Stimulated activated CD4-positive, alpha-beta T cell treated with anti-CD3 and anti-CD28 coated beads, TNF-alpha, amount 100 ng/mL, for 48 hours (primary cell): ENCODE results near the gene ZNF695.
A peak's percentile ranks its signal among the peaks of the same experiment; 100 is the strongest.
"Not testable (repeated sequence)": the region's sequence is repeated elsewhere in the genome, so short reads cannot be mapped to it uniquely, and the experiment has no call there.

ENCODE experiments used
- DNase-seq, 3 donors: peaks; one replicate each; pipeline ENCODE4 v3.0.0-alpha.2; 2020; ENCODE audit warnings: low read depth in 3 of 3

The ZNF695 gene

DNA sequence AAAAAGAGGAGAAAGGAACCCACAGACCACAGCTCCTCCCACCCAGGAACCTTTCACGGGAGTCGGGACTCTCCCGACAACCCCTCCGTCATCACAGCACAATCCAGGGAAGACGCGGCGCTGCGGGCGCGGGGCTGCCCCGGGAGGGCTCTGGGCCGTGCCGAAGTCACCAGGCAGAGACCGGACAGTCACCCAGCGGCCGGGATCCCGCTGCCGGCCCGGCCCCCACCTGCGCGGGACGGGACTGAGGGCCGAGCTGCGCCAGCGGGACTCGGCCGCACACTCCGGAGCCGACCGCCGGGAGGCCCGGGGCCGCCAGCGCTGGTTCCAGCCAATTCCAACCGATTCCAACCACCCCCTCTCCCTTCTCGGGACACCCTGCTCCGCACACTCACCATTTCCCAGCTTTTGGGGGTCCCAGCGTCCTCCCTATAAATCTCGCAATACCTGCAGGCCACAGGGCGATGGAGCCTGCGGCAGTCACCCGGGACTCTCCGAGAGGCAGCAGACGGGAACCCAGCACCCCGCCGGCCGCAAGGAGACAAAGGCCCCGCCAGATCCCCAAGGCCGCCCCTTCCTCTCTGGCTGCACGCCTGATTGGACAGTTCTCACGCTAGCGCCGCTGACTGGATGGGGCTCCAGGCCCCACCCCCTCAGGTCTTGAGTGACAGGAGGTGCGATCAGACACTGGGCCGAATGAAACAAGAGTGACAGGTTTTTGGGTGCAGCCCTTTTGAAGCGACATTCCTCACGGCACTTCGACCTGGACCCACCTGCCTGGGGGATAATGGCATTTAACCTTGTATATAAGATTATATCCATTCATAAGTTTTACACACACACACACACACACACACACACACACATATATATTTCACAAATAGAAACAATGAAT lies at the start of gene ZNF695:
Gene ZNF695, minus strand, starts transcription at position 547 of the 895 bp plus-strand sequence. Its CDS starts 149 bp downstream, at position 398.
- DNase-seq, result peak; percentile 1 to 54 (median 27)

DNA sequence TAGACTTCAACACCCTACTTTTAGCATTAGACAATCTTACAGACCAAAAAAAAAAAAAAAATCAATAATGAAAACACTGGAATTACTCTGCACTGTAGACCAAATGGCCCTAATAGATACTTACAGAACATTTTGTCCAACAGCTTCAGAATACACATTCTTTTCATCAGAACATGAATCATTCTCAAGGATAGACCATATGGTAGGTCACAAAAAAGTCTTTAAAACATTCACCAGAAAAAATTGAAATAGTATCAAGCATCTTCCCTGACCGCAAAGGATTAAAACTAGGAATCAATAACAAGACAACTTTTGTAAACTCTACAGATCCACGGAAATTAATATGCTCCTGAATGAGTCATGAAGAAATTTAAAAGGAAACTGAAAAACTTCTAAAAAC lies 48.2 kb upstream of the ZNF695 start:
- no peak for DNase-seq

DNA sequence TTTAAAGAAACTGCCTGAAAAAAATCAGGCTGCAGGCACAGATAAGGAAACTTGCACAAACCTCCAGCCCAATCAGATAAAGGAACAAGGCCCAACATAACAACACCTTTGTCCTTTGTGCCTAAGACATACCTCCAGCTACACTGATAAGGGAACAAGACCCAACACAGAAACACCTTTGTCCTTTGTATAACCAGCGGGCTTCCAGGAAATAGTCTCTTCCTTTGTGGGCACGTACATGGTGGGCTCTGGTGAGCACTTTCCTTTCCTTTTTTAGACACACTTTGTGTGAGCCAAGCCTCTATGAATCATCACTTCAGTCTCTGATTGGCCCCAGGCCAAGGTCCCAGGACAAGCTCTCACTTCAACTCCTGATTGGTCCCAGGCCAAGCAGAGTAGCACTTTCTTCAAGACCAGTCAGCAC lies 47.1 kb upstream of the ZNF695 start:
- no peak for DNase-seq

DNA sequence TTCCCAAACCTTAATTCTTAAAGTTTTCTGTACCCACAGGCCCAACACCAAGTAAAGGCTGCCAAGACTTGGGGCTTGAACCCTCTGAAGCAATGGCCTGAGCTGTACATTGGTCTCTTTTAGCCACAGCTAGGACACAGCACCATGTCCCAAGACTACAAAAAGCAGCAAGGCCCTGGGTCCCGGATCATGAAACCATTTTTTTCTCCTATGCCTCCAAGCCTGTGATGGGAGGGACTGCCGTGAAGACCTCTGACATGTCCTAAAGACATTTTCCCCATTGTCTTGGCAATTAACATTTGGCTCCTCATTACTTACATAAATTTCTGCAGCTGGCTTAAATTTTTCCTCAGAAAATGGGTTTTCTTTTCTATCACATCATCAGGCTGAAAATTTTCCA lies 39.8 kb upstream of the ZNF695 start:
- DNase-seq, result no peak

DNA sequence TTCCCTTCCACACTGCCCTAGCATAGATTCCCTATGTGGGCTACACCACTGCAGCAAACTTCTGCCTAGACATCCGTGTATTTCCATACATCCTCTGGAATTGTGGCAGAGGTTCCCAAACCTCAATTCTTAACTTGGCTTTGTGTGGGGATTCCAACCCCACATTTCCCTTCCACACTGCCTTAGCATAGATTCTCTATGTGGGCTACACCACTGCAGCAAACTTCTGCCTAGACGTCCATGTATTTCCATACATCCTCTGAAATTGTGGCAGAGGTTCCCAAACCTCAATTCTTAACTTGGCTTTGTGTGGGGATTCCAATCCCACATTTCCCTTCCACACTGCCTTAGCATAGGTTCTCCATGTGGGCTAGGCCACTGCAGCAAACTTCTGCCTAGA lies 39.4 kb upstream of the ZNF695 start:
- DNase-seq, result no peak

DNA sequence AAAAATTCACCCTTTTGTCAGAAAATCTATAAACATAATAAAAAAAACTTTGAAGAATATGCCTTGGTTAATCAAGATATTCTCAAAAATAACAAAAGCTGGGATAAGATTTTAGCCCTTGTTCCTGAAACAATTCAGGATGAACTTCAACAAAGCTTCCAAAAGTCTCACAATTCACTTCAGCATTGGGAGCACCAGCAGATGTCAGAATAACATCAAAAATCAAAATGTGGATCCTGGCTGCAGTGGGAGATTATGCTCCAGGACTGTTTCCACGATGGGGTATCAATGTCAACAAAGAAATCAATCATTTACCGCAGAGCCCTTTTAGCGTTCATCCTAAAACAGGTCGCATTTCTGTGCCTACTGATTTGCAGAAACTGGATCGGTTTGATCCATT lies 35.5 kb upstream of the ZNF695 start:
- no peak for DNase-seq

DNA sequence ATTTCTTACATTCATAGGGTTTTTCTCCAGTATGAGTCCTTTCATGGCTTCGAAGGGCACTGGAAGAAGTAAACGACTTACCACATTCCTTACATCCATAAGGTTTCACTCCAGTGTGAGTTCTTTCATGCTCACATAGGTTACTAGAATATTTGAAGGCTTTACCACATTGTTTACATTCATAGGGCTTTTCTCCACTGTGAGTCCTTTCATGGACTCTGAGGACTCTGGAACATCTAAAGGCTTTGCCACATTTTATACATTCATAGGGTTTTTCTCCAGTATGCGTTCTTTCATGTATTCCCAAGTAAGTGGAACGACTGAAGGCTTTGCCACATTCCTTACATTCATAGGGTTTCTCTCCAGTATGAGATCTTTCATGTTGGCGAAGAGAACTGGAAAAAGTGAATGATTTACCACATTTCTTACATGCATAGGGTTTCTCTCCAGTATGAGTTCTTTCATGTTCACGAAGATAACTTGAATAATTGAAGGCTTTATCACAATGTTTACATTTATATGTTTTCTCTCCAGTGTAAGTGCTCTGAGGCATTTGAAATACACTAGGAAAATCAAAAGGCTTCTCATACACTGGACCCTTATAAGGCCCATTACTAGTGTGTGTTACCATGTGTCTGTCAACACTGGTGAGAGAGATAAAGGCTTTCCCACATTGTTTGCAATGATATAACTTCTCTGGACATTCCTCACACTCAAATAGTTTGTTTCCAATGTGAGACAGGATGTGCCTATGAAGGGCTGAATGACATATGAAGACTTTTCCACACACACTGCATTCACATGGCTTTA lies 29.9 kb upstream of the ZNF695 start:
- no peak for DNase-seq

DNA sequence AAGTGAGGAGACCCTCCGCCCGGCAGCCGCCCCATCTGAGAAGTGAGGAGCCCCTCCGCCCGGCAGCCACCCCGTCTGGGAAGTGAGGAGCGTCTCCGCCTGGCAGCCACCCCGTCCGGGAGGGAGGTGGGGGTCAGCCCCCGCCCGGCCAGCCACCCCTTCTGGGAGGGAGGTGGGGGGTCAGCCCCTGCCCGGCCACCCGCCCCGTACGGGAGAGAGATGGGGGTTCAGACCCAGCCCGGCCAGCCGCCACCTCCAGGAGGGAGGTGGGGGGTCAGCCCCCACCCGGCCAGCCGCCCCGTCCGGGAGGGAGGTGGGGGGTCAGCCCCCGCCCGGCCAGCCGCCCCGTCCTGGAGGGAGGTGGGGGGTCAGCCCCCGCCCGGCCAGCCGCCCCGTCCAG lies 24.4 kb upstream of the ZNF695 start:
- DNase-seq, result not testable (repeated sequence)

DNA sequence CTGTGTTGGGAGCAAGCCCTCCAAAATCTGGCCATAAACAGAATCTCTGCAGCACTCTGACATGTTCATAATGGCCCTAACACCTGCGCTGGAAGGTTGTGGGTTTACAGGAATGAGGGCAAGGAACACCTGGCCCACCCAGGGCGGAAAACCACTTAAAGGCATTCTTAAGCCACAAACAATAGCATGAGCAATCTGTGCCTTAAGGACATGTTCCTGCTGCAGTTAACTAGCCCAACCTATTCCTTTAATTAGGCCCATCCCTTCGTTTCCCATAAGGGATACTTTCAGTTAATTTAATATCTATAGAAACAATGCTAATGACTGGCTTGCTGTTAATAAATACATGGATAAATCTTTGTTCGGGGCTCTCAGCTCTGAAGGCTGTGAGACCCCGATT lies 16.8 kb upstream of the ZNF695 start:
- not testable (repeated sequence) for DNase-seq

DNA sequence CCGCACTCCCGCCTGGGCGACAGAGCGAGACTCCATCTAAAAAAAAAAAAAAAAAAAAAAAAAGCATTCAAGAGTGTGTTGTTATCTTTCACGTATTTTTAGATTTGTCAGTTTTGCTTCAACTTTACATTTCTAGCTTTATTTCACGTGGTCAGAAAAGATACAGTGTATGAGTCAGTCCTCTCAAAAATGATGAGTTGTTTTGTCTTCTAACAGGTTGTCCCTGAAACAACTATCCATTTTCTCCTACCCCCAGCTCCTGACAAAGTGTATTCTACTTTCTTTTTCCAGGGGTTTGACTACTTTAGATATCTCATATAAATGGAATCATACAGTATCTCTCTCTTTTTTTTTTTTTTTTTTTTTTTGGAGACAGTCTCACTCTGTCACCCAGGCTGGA lies 5.5 kb upstream of the ZNF695 start:
- DNase-seq, result no peak

DNA sequence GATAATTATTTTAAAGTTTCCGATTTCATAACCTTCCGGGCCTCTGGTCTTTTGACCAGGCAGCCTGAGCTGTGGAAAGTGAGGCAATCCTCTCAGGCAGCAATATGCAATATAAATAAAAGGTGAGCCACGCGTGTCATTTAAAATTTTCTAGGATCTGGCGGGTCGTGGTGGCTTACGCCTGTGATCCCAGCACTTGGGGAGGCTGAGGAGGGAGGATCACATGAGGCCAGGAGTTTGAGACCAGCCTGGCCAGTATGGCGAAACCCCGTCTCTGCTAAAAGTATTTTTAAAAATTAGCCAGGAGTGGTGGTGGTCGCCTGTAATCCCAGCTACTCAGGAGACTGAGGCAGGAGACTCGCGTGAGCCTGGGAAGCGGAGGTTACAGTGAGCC lies 546 bp upstream of the ZNF695 start:
- DNase-seq, result no peak

DNA sequence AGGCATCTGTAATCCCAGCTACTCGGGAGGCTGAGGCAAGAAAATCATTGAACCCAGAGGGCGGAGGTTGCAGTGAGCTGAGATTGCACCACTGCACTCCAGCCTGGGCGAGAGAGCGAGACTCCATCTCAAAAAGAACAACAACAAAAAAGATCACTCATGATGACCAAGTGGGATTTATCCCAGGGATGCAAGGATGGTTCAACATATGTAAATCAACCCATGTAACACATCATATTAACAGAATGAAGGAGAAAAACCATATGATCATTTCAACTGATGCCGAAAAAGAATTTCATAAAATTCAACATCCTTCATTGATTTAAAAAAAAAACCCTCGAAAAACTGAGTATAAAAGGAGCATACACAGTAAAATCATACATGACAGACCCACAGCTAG lies 3.8 kb downstream of the ZNF695 start:
- not testable (repeated sequence) for DNase-seq

DNA sequence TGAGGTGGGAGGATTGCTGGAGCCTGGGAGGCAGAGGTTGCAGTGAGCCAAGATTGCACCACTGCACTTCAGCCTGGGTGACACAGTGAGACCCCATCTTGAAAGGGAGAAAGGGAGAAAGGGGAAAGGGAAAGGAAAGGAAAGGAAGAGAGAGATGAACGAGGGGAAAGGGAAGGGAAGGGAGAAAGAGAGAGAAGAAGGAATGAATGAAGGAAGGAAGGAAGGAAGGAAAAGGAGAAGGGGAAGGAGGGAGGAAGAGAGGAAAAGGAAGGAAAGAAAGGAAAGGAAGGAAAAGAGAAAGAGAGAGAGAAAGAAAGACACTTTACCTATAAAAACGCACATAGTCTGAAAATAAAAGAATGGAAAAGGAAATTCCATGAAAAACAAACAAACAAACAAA lies 18.0 kb downstream of the ZNF695 start:
- no peak for DNase-seq

DNA sequence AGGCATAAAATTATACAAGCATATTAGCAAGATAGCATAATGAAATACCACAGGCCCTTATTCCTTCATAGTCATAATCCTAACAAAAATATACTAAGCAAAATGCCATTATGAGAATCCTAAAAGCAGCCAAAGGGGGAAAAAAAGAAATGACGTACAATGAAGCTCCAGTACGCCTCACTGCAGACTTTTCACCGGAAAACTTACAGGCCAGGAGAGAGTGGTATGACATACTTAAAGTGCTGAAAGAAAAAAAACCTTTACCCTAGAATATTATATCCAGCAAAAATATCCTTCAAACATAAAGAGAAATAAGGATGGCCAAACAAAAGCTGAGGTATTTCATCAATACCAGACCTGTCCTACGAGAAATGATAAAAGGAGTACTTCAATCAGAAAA lies 19.5 kb downstream of the ZNF695 start:
- DNase-seq, result no peak

DNA sequence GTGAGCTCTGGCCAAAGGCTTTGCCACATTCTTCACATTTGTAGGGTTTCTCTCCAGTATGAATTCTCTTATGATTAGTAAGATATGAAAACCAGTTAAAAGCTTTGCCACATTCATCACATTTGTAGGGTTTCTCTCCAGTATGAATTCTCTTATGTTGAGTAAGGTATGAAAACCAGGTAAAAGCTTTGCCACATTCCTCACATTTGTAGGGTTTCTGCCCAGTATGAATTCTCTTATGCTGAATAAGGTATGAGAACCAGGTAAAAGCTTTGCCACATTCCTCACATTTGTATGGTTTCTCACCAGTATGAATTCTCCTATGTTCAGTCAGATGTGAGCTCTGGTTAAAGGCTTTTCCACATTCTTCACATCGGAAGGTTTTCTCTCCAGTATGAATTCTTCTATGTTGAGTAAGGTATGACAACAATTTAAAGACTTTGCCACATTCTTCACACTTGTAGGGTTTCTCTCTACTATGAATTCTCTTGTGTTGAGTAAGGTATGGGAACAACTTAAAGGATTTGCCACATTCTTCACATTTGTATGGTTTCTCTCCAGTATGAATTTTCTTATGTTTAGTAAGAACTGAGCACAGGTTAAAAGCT lies 20.7 kb downstream of the ZNF695 start:
- no peak for DNase-seq

DNA sequence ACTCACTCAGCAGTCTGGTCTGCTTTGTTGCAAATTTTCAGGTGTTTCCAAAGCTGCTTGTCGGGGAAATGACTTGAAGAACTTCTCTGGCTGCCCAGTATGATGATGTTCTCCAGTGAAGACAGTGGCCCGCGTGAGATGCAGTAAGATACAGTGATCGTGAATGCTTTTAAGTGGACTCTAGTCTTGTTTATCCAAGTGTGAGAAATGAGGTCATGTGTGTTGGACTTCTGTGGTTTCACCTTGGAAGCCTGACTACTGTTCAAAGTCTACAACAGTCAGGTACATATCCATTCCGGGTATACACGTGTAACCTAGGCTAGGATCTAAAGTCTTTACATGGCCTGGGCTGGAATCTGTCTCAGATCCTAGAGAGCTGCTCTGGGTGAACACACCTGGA lies 29.1 kb downstream of the ZNF695 start:
- no peak for DNase-seq

DNA sequence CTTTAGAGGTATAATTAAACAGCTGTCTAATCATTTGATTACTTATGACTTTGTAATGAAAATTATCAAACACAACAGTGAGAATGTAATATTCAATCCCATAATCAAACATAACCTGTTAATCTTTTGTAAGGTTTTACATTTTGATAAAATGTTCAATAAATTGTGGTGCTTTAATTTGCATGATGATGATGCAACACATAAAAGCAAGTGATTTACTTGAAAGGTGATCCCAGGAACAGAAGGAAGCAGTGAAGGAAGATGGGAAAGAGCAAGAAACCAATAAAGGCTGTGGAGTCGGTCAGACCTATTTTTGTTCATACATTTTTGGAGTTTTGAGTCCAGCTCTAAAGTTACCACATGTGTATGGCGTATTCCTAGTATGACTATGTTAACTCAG lies 29.6 kb downstream of the ZNF695 start:
- DNase-seq, result no peak

DNA sequence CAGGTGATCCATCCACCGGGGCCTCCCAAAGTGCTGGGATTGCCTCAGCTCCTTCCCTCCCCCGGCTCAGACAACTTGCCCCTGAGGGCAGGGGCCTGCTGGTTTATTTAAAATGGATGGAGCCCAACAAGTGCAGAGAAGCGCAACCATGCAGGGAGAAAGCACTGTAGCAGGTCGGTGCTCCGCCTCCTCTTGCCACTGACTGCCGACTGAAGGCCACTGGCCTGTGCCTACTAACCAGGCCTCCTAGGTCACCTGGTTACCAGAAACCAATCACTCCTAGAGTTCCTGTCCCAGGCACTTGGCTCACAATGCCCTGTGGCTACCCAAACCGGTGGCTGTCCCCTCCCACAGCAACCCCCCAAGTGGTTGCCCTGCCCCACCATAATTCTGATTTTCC lies 35.9 kb downstream of the ZNF695 start:
- DNase-seq, result no peak

DNA sequence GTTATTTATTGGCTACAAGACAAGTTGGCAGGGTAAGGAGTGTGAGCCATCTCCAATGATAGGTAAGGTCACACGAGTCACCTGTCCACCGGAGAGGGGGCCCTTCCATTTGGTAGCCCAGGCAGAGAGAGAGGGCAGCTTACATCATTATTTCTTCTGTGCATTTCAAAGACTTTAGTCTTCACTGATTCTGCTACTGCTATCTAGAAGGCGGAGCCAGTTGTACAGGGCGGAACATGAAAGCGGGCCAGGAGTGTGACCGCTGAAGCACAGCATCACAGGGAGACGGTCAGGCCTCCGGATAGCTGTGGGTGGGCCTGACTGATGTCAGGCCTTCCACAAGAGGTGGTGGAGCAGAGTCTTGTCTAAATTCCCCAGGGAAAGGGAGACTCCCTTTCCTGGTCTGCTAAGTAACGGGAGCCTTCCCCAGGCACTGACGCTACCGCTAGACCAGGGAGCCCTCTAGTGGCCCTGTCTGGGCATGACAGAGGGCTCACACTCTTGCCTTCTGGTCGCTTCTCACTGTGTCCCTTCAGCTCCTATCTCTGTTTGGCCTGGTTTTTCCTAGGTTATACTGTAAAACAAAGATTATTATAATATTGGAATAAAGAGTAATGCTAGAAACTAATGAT lies 36.7 kb downstream of the ZNF695 start:
- peak; percentile 10 to 18 (median 14) for DNase-seq

DNA sequence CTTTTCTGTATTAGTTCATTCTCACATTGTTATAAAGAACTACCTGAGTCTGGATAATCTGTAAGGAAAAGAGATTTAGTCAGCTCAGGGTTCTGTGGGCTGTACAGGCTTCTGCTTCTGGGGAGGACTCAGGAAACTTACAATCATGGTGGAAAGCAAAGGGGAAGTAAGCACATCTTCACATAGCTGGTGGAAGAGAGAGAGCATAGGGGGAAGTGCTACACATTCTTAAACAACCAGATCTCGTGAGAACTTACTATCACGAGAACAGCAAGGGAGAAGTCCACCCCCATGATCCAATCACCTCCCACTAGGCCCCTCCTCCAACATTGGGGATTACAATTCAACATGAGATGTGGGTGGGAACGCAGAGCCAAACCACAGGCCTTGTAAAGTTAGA lies 38.2 kb downstream of the ZNF695 start:
- DNase-seq, result no peak

DNA sequence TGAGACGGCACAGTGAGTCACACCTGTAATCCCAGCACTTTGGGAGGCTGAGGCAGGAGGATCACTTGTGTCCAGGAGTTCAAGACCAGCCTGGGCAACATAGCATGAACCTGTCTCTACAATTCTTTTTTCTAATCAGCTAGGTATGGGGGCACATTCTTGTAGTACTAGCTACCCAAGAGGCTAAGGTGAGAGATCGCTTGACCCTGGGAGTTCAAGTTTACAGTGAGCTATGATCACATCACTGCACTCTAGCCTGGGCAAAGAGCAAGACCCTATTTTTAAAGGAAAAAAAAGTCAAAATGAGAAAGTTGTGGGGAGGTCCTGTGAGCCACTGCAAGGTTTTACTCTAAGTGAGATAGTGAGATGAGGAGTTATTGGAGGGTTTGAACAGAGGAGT lies 41.4 kb downstream of the ZNF695 start:
- DNase-seq, result no peak
